H1 (cell line): ENCODE data around the gene MXRA7. TPM values are rescaled to one million over a fixed set of nuclear protein-coding genes. Genes with fewer than 3 reads are reported as not detected.

ENCODE experiments used
- BACH1 ChIP-seq: IDR thresholded peaks from 2 replicates; pipeline ENCODE4 v1.6.1; 2012; ENCODE audit warnings: low read length, improper control_type of control experiment
- BRCA1 ChIP-seq: IDR thresholded peaks from 2 replicates; pipeline ENCODE4 v1.6.1; 2012; ENCODE audit warnings: low read depth, low read length, improper control_type of control experiment
- GTF2F1 ChIP-seq: IDR thresholded peaks from 2 replicates; pipeline ENCODE4 v1.6.1; 2012; ENCODE audit warnings: low read depth, low read length, improper control_type of control experiment, borderline replicate concordance
- RBBP5 ChIP-seq: IDR thresholded peaks from 2 replicates; pipeline ENCODE4 v1.7.1; 2012; ENCODE audit warnings: low read depth, mild to moderate bottlenecking, inconsistent platforms, low read length, moderate library complexity, borderline replicate concordance
- RFX5 ChIP-seq: IDR thresholded peaks from 2 replicates; pipeline ENCODE4 v1.6.1; 2011; ENCODE audit warnings: low read depth, low read length, improper control_type of control experiment, borderline replicate concordance
- RNF2 ChIP-seq: fragments of 200-900, 300-1000 bp; sonication (generic); IDR thresholded peaks from 2 replicates; pipeline ENCODE4 v1.7.1; 2016; ENCODE audit warnings: borderline replicate concordance, low read depth, mild to moderate bottlenecking, antibody characterized with exemption, low read length; ENCODE audit not compliant: poor library complexity, severe bottlenecking; ENCODE audit errors: missing control alignments
- SIN3A ChIP-seq, 2 experiments: IDR thresholded peaks in 1 of 2; conservative IDR thresholded peaks in 1 of 2; 2 replicates each; pipeline ENCODE4 v1.6.1; 2011 to 2012; ENCODE audit warnings: low read length in 2 of 2, improper control_type of control experiment in 1 of 2, low read depth in 1 of 2, mild to moderate bottlenecking in 1 of 2
- polyA plus RNA-seq, 7 experiments: library from polyadenylated mRNA; depleted of rRNA in 3 of 7; stranded (reverse) in 5 of 7; unstranded in 2 of 7; fragments of >200 nt in 5 of 7; fragments of 200-250 nt in 2 of 7; gene quantifications; 1 replicate in 5 of 7; 2 replicates in 1 of 7; 4 replicates in 1 of 7; pipeline versions ENCODE4 v1.2.1 to v1.2.3, GENCODE V29; 2011 to 2013; ENCODE audit warnings: missing spikeins in 2 of 7, mixed read lengths in 2 of 7
- total RNA-seq: library from RNA; stranded (reverse); fragmentation: NEBNext Ultra II Directional; extraction: Animal tissue kit (Norgen Biotek cat#: 25700); gene quantifications from 2 replicates; pipeline ENCODE4 v1.2.1, GENCODE V29; 2021
- TF ChIP-seq, protein P1 (sequence below): fragments of 300-600 bp; sonication (generic); IDR thresholded peaks from 2 replicates; pipeline ENCODE4 v1.7.1; 2012; ENCODE audit warnings: low read length, moderate library complexity, mild to moderate bottlenecking, inconsistent platforms; ENCODE audit not compliant: insufficient replicate concordance

Gene MXRA7
- total and polyA plus RNA-seq, 2 of the 8 experiments (the other 6 are each of a cell fraction or from before 2014, with no cell fraction given): 17.8 to 26.6 TPM

DNA sequence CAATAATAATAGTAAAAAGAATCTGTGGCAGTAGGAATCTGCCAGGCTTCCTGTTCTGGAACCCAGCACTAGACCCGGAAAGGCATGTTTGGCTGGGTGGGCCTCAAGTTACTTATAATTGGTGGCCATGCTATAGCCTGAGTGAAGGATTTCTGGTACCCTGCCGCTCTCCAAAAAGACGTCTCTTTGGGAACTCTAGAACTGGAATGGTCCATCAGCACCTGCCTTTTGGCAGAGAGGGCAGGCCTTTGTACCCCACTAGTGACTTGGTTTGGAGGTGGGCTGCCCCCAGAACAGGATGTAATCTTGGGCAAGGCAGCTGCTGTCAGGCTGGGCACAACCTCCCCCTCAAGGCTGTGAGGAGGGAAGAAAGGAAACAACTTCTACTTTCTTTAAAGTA, 37.9 kb downstream of the MXRA7 start (continued):
- TF ChIP-seq, protein P1, sequence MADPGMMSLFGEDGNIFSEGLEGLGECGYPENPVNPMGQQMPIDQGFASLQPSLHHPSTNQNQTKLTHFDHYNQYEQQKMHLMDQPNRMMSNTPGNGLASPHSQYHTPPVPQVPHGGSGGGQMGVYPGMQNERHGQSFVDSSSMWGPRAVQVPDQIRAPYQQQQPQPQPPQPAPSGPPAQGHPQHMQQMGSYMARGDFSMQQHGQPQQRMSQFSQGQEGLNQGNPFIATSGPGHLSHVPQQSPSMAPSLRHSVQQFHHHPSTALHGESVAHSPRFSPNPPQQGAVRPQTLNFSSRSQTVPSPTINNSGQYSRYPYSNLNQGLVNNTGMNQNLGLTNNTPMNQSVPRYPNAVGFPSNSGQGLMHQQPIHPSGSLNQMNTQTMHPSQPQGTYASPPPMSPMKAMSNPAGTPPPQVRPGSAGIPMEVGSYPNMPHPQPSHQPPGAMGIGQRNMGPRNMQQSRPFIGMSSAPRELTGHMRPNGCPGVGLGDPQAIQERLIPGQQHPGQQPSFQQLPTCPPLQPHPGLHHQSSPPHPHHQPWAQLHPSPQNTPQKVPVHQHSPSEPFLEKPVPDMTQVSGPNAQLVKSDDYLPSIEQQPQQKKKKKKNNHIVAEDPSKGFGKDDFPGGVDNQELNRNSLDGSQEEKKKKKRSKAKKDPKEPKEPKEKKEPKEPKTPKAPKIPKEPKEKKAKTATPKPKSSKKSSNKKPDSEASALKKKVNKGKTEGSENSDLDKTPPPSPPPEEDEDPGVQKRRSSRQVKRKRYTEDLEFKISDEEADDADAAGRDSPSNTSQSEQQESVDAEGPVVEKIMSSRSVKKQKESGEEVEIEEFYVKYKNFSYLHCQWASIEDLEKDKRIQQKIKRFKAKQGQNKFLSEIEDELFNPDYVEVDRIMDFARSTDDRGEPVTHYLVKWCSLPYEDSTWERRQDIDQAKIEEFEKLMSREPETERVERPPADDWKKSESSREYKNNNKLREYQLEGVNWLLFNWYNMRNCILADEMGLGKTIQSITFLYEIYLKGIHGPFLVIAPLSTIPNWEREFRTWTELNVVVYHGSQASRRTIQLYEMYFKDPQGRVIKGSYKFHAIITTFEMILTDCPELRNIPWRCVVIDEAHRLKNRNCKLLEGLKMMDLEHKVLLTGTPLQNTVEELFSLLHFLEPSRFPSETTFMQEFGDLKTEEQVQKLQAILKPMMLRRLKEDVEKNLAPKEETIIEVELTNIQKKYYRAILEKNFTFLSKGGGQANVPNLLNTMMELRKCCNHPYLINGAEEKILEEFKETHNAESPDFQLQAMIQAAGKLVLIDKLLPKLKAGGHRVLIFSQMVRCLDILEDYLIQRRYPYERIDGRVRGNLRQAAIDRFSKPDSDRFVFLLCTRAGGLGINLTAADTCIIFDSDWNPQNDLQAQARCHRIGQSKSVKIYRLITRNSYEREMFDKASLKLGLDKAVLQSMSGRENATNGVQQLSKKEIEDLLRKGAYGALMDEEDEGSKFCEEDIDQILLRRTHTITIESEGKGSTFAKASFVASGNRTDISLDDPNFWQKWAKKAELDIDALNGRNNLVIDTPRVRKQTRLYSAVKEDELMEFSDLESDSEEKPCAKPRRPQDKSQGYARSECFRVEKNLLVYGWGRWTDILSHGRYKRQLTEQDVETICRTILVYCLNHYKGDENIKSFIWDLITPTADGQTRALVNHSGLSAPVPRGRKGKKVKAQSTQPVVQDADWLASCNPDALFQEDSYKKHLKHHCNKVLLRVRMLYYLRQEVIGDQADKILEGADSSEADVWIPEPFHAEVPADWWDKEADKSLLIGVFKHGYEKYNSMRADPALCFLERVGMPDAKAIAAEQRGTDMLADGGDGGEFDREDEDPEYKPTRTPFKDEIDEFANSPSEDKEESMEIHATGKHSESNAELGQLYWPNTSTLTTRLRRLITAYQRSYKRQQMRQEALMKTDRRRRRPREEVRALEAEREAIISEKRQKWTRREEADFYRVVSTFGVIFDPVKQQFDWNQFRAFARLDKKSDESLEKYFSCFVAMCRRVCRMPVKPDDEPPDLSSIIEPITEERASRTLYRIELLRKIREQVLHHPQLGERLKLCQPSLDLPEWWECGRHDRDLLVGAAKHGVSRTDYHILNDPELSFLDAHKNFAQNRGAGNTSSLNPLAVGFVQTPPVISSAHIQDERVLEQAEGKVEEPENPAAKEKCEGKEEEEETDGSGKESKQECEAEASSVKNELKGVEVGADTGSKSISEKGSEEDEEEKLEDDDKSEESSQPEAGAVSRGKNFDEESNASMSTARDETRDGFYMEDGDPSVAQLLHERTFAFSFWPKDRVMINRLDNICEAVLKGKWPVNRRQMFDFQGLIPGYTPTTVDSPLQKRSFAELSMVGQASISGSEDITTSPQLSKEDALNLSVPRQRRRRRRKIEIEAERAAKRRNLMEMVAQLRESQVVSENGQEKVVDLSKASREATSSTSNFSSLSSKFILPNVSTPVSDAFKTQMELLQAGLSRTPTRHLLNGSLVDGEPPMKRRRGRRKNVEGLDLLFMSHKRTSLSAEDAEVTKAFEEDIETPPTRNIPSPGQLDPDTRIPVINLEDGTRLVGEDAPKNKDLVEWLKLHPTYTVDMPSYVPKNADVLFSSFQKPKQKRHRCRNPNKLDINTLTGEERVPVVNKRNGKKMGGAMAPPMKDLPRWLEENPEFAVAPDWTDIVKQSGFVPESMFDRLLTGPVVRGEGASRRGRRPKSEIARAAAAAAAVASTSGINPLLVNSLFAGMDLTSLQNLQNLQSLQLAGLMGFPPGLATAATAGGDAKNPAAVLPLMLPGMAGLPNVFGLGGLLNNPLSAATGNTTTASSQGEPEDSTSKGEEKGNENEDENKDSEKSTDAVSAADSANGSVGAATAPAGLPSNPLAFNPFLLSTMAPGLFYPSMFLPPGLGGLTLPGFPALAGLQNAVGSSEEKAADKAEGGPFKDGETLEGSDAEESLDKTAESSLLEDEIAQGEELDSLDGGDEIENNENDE: no peak
- TF ChIP-seq RBBP5 (no peak), GTF2F1 (no peak), RFX5 (no peak), BRCA1 (no peak), BACH1 (no peak), RNF2 (no peak), SIN3A (conservative IDR thresholded peaks at IDR 0.05 in 1 of 2, IDR thresholded peaks at IDR 0.05 in 1 of 2; ENCODE audit: low read depth in 1 of 2, low read length in 2 of 2) (no peak)
